GM12878 (cell line): ENCODE data around the gene NAV1. TPM values are rescaled to one million over a fixed set of nuclear protein-coding genes. Genes with fewer than 3 reads are reported as not detected.

Experiments
- ATAC-seq: fragments of 200-7000 bp; cut with Tn5 transposase; 3 replicates; pipeline ENCODE4 v1.9.1; 2020; ENCODE audit warnings: mild to moderate bottlenecking, moderate library complexity
- BruUV-seq: library from RNA; stranded (reverse); fragments of 400-500 nt; replicated peaks from 2 replicates; lab custom pipeline; 2021; lab: Mats Ljungman, UMichigan
- CTCF ChIA-PET: fragments of 300-600 bp; sonication (Branson Sonifier 250); formaldehyde crosslinking; extraction: SDS; loops from one replicate; lab custom pipeline; 2021; ENCODE audit warnings: inconsistent platforms; lab: Yijun Ruan, JAX
- POLR2A ChIA-PET: fragments of 350-600 bp; formaldehyde crosslinking; extraction: SDS; loops from one replicate; lab custom pipeline; 2021; ENCODE audit warnings: inconsistent platforms; lab: Charles Lee
- RAD21 ChIA-PET: fragments of 300-600 bp; sonication (Branson Sonifier 250); formaldehyde crosslinking; loops from one replicate; lab custom pipeline; 2023; ENCODE audit warnings: antibody characterized with exemption; ENCODE audit not compliant: unreplicated experiment; lab: Charles Lee
- SMC1A ChIA-PET: fragments of 300-600 bp; sonication (Branson Sonifier 250); formaldehyde crosslinking; loops from one replicate; lab custom pipeline; 2023; ENCODE audit not compliant: unreplicated experiment, uncharacterized antibody; lab: Charles Lee
- DNase-seq: peaks from one replicate; pipeline ENCODE4 v3.0.0-alpha.2; 2011; ENCODE audit warnings: low read depth, low spot score
- FAIRE-seq: peaks from 3 replicates; lab custom pipeline; 2011; peaks lifted over from hg19 to GRCh38; lab: Jason Lieb, UNC
- H2AFZ ChIP-seq: 2 replicates; pipeline ENCODE4 v1.6.0; 2011; ENCODE audit warnings: low read depth, low read length, control low read depth; ENCODE audit not compliant: control insufficient read depth
- H3K27ac ChIP-seq: 2 replicates; pipeline ENCODE4 v1.5.1; 2011; ENCODE audit warnings: control low read depth; ENCODE audit not compliant: control insufficient read depth, insufficient read depth
- H3K27me3 ChIP-seq, 2 experiments: replicated peaks in 1 of 2; 2 replicates each; pipeline versions ENCODE4 v1.6.0 to v1.6.1; 2011; ENCODE audit warnings: low read length in 1 of 2; ENCODE audit not compliant: control insufficient read depth in 2 of 2, insufficient read depth in 2 of 2
- H3K36me3 ChIP-seq, 2 experiments: 2 replicates each; pipeline ENCODE4 v1.5.1; 2011; ENCODE audit warnings: low read length in 1 of 2; ENCODE audit not compliant: control insufficient read depth in 2 of 2, insufficient read depth in 2 of 2
- H3K4me1 ChIP-seq: 2 replicates; pipeline ENCODE4 v1.6.1; 2011; ENCODE audit warnings: mild to moderate bottlenecking, low read length, moderate library complexity, mixed read lengths; ENCODE audit not compliant: control insufficient read depth, insufficient read depth
- H3K4me2 ChIP-seq: 2 replicates; pipeline ENCODE4 v1.6.0; 2011; ENCODE audit warnings: control low read depth; ENCODE audit not compliant: control insufficient read depth, insufficient read depth
- H3K4me3 ChIP-seq: fragments of 200-600 bp; sonication (generic); 2 replicates; pipeline ENCODE4 v1.5.1; 2016
- H3K79me2 ChIP-seq: 2 replicates; pipeline ENCODE4 v1.6.0; 2011; ENCODE audit warnings: low read length; ENCODE audit not compliant: control insufficient read depth, insufficient read depth
- H3K9ac ChIP-seq: 2 replicates; pipeline ENCODE4 v1.8.0; 2011; ENCODE audit warnings: low read length, control low read depth, mixed read lengths; ENCODE audit not compliant: control insufficient read depth, insufficient read depth
- H3K9me3 ChIP-seq: replicated peaks from 3 replicates; pipeline ENCODE4 v1.5.1; 2011; ENCODE audit warnings: mild to moderate bottlenecking, low read length; ENCODE audit not compliant: control insufficient read depth, insufficient read depth
- H4K20me1 ChIP-seq: 2 replicates; pipeline ENCODE4 v1.6.0; 2011; ENCODE audit not compliant: control insufficient read depth, insufficient read depth
- EED ChIP-seq: sonication (generic); IDR thresholded peaks from 2 replicates; pipeline ENCODE4 v1.6.1; 2016; ENCODE audit warnings: antibody characterized with exemption, low read depth
- EZH2 ChIP-seq: IDR thresholded peaks from 2 replicates; pipeline ENCODE4 v1.6.1; 2012; ENCODE audit warnings: low read depth, mild to moderate bottlenecking, control low read depth, inconsistent platforms, low read length, borderline replicate concordance; ENCODE audit not compliant: control insufficient read depth
- MTA2 ChIP-seq: fragments of 450-650 bp; IDR thresholded peaks from 2 replicates; pipeline ENCODE4 v1.6.1; 2016; ENCODE audit warnings: low read depth, mild to moderate bottlenecking, moderate library complexity
- MTA3 ChIP-seq: IDR thresholded peaks from 2 replicates; pipeline ENCODE4 v1.6.1; 2012; ENCODE audit warnings: low read length, inconsistent platforms, borderline replicate concordance
- PRDM15 ChIP-seq: fragments of 450-650 bp; formaldehyde crosslinking; IDR thresholded peaks from 2 replicates; pipeline ENCODE4 v1.4.0; 2020; ENCODE audit warnings: mild to moderate bottlenecking, moderate library complexity
- RAD51 ChIP-seq: fragments of 450-650 bp; IDR thresholded peaks from 2 replicates; pipeline ENCODE4 v1.6.1; 2016; ENCODE audit warnings: moderate library complexity, mild to moderate bottlenecking, inconsistent platforms
- RB1 ChIP-seq: fragments of 450-650 bp; formaldehyde crosslinking; IDR thresholded peaks from 2 replicates; pipeline ENCODE4 v1.6.1; 2017; ENCODE audit warnings: mild to moderate bottlenecking, borderline replicate concordance
- SREBF1 ChIP-seq: IDR thresholded peaks from 2 replicates; pipeline ENCODE4 v1.6.1; 2012; ENCODE audit warnings: mild to moderate bottlenecking, low read length
- WGBS: methylation state at CpG from one replicate; pipeline ENCODE4 v1.1.6; 2016; ENCODE audit warnings: low lambda C conversion rate; ENCODE audit not compliant: insufficient replicate concordance, insufficient coverage; ENCODE audit errors: missing lambda C conversion rate; 5-methylcytosine and 5-hydroxymethylcytosine counted together
- in situ Hi-C: fragments of 300-500 bp; cut with MboI; formaldehyde crosslinking; loops from 9 replicates; pipeline ENCODE4 v1.14.3; 2018; ENCODE audit warnings: mixed read lengths
- intact Hi-C: fragments of 100-400 bp; cut with micrococcal nuclease; formaldehyde crosslinking; loops from one replicate; pipeline ENCODE4 v1.14.2; 2022; ENCODE audit not compliant: unreplicated experiment
- polyA plus RNA-seq, 11 experiments: library from polyadenylated mRNA; depleted of rRNA in 4 of 11; unstranded in 6 of 11; stranded (reverse) in 5 of 11; fragments of >200 nt; fragmentation: Nextera tagmentation in 4 of 11; fragmentation: Illumina TruSeq in 1 of 11; extraction: Ambion mirVana in 4 of 11; extraction: Trizol in 1 of 11; gene quantifications; 1 replicate in 1 of 11; 2 replicates in 10 of 11; pipeline versions ENCODE4 v1.2.1 to v1.2.3, GENCODE V29; 2011 to 2016; ENCODE audit warnings: inconsistent platforms in 2 of 11, missing spikeins in 2 of 11, low read depth in 1 of 11
- total RNA-seq, 4 experiments: library from RNA; depleted of rRNA in 3 of 4; stranded (reverse); fragments of >200 nt in 3 of 4; fragmentation: Illumina TruSeq in 1 of 4; extraction: Trizol in 1 of 4; gene quantifications; 2 replicates each; pipeline versions ENCODE4 v1.2.1 to v1.2.3, GENCODE V29; 2013 to 2021
- TF ChIP-seq, protein P1 (sequence below): fragments of 150-350 bp; IDR thresholded peaks from 2 replicates; pipeline ENCODE4 v1.6.1; 2014; ENCODE audit warnings: mild to moderate bottlenecking, low read depth, low read length

Gene NAV1
- total and polyA plus RNA-seq, 10 of the 15 experiments (the other 5 are each of a cell fraction or from before 2014, with no cell fraction given): 0.04 to 1.3 (median 0.36) TPM

DNA sequence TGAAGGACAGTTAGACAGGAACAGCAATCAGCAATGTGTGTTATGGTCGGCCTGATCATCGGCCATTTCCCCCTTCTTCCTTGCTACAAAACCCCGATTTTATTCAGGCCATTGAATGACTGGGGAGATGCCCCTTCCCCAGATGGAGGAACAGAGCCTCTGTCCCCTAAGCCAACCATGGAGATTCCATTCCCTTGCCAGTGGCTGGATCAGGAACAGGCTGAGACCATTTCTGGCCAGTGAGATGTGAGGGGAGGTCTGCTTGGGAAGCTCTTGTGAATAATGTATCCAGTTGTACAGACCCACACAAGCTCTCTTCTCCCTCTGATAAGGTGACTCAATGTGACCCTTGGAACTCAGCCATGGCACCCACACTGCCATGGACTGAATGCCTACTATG lies 39.7 kb upstream of the NAV1 start:
- Histone ChIP-seq H4K20me1 (no peaks in the 10 kb centered on the region), H3K4me2 (no peak overlapping the region), H3K4me3 (no peak overlapping the region), H2AFZ (no peak overlapping the region), H3K9me3 (no peaks in the 10 kb centered on the region), H3K27ac (no peak overlapping the region), H3K27me3 (no peaks in the 10 kb centered on the region), H3K36me3 (peaks cover 11% of the 10 kb centered on the region in 2 experiments; a peak in 3 of 4 replicates), H3K79me2 (peaks cover 2% of the 10 kb centered on the region), H3K4me1 (no peaks in the 10 kb centered on the region), H3K9ac (no peak overlapping the region)
- POLR2A ChIA-PET: no interaction called here
- CTCF ChIA-PET: interaction anchor here (1.1 to 13.1 kb wide), 4 partner anchors 9 to 636 kb away, joined by 3 to 198 read pairs (median 74); no protein-coding TSS in a partner anchor
- in situ Hi-C loops: no loop called here
- ATAC-seq (no peak), DNase-seq (no peak), FAIRE-seq (no peak)
- intact Hi-C loops: no loop called here
- TF ChIP-seq SREBF1: no peak
- no peak for TF ChIP-seq EZH2
- TF ChIP-seq, protein P1, sequence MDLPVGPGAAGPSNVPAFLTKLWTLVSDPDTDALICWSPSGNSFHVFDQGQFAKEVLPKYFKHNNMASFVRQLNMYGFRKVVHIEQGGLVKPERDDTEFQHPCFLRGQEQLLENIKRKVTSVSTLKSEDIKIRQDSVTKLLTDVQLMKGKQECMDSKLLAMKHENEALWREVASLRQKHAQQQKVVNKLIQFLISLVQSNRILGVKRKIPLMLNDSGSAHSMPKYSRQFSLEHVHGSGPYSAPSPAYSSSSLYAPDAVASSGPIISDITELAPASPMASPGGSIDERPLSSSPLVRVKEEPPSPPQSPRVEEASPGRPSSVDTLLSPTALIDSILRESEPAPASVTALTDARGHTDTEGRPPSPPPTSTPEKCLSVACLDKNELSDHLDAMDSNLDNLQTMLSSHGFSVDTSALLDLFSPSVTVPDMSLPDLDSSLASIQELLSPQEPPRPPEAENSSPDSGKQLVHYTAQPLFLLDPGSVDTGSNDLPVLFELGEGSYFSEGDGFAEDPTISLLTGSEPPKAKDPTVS: no peak
- no peak for TF ChIP-seq MTA3
- TF ChIP-seq RB1: no peak
- TF ChIP-seq RAD51: no peak
- TF ChIP-seq PRDM15 (CRISPR knock-in tag): no peak
- no peak for TF ChIP-seq MTA2
- no peak for TF ChIP-seq EED
- RAD21 ChIA-PET: interaction anchor here (0.8 to 1.0 kb wide), 2 partner anchors 11 to 17 kb away, joined by 4 read pairs; no protein-coding TSS in a partner anchor
- WGBS: 100% methylated on average over 3 of the region's 3 CpGs
- BruUV-seq: no TSS peak
- SMC1A ChIA-PET: interaction anchor here (7.2 to 18.7 kb wide), 2 partner anchors 13 to 15 kb away, joined by 56 to 514 read pairs; no protein-coding TSS in a partner anchor
